GM12872 (cell line): ENCODE data around the gene ERBB4.

Source experiments
- TF ChIP-seq, protein P1 (sequence below): IDR thresholded peaks from 3 replicates; pipeline ENCODE4 v1.5.1; 2011; ENCODE audit warnings: low read depth, mild to moderate bottlenecking, low read length, moderate library complexity; ENCODE audit not compliant: insufficient read depth

ERBB4 gene

GRCh38 chr2:212327171-212327809, 211.3 kb downstream of the ERBB4 start:
- TF ChIP-seq, protein P1, sequence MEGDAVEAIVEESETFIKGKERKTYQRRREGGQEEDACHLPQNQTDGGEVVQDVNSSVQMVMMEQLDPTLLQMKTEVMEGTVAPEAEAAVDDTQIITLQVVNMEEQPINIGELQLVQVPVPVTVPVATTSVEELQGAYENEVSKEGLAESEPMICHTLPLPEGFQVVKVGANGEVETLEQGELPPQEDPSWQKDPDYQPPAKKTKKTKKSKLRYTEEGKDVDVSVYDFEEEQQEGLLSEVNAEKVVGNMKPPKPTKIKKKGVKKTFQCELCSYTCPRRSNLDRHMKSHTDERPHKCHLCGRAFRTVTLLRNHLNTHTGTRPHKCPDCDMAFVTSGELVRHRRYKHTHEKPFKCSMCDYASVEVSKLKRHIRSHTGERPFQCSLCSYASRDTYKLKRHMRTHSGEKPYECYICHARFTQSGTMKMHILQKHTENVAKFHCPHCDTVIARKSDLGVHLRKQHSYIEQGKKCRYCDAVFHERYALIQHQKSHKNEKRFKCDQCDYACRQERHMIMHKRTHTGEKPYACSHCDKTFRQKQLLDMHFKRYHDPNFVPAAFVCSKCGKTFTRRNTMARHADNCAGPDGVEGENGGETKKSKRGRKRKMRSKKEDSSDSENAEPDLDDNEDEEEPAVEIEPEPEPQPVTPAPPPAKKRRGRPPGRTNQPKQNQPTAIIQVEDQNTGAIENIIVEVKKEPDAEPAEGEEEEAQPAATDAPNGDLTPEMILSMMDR: no peak

DNA sequence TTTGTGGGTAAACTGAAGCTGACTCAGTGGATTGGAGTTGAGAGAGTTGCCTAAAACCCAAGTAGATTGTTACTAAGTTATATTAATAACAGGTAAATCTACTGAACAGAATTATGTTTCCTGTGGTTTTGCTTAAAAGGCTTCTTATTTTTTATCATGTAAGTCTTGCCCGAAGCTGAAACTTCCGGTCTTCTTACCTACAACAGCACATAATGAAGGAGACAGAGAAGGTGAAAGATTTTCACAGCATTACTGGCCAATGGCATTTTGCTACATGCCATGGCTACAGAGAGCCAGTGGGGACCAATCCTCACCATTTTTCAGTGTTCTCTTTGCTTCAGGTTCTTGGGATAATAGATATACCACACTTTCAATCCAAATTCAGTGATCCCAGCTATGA, 220.0 kb downstream of the ERBB4 start:
- TF ChIP-seq, protein P1: no peak

- TF ChIP-seq, protein P1: no peak
Measured at GRCh38 chr2:212314680-212315079, 223.9 kb downstream of the ERBB4 start.

- TF ChIP-seq, protein P1: no peak
Measured at GRCh38 chr2:212311807-212312404, 226.7 kb downstream of the ERBB4 start.

DNA sequence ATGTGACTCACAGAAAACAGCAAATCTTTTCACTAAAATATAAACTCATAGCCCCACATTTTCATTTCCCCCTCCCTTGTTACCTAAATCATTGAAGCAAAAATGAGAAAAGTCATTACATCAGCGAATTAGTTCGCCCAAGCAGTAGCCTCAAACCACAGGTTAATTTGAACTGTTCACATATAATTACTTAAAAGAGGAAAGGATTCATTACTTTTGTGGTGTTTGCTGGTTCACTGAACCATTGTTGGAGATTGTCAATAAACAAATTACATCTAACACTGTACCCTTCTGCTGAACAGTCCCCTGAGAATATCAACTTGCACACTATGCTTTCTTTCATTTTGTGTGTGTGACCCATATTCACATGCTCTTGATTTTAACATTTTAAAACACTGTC, 238.7 kb downstream of the ERBB4 start:
- TF ChIP-seq, protein P1: no peak

GRCh38 chr2:212299333-212299732, 239.3 kb downstream of the ERBB4 start:
- TF ChIP-seq, protein P1: no peak

- TF ChIP-seq, protein P1: no peak
Measured at GRCh38 chr2:212295571-212295970, 243.0 kb downstream of the ERBB4 start.
